GM06990 (cell line): Measurements from ENCODE around the gene TRIM24.

ENCODE experiments used
- DNase-seq: peaks from one replicate; pipeline ENCODE4 v3.0.0-alpha.2; 2011; ENCODE audit not compliant: insufficient read length; ENCODE audit errors: extremely low read depth
- H3K27me3 ChIP-seq: replicated peaks from 2 replicates; pipeline ENCODE4 v1.6.0; 2011; ENCODE audit warnings: low read length; ENCODE audit not compliant: control insufficient read depth, insufficient read depth
- H3K36me3 ChIP-seq: 2 replicates; pipeline ENCODE4 v1.5.1; 2011; ENCODE audit warnings: low read length; ENCODE audit not compliant: control insufficient read depth, insufficient read depth
- H3K4me3 ChIP-seq: replicated peaks from 2 replicates; pipeline ENCODE4 v1.5.1; 2011; ENCODE audit warnings: low read depth, mild to moderate bottlenecking, control low read depth, low read length
- TF ChIP-seq, protein P1 (sequence below): IDR thresholded peaks from 2 replicates; pipeline ENCODE4 v1.5.1; 2011; ENCODE audit warnings: low read length, control low read depth, mild to moderate bottlenecking, inconsistent platforms; ENCODE audit not compliant: insufficient read depth, poor library complexity, severe bottlenecking

Gene TRIM24

DNA sequence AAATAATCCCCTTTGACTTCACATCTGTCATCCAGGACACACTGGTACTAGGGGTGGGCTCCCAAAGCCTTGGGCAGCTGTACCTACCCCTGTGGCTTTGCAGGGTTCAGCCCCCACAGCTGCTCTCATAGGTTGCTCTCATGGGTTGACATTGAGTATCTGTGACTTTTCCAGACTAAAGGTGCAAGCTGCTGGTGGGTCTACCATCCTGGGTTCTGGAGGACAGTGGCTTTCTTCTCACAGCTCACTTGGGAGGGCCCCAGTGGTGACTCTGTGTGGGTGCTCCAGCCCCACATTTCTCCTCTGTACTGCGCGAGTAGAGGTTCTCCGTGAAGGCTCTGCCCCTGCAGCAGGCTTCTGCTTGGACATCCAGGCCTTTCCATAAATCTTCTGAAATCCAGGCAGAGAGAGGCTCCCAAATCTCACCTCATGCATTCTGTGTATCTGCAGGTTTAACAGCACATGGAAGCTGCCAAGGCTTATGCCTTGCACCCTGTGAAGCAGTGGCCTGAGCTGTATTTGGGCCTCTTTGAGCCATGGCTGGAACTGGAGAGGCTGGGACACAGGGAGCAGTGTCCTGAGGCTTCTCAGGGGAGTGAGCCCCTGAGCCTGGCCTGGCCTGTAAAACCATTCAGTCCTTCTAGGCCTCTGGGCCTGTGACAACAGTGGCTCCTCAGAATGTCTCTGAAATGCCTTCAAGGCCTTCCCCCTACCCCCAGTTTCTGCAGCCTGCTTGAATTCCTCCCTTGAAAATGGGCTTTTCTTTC lies 52.2 kb downstream of the TRIM24 start:
- Histone ChIP-seq H3K4me3 (no peak overlapping the region), H3K27me3 (no peaks in the 10 kb centered on the region), H3K36me3 (peaks cover 6% of the 10 kb centered on the region)
- TF ChIP-seq, protein P1, sequence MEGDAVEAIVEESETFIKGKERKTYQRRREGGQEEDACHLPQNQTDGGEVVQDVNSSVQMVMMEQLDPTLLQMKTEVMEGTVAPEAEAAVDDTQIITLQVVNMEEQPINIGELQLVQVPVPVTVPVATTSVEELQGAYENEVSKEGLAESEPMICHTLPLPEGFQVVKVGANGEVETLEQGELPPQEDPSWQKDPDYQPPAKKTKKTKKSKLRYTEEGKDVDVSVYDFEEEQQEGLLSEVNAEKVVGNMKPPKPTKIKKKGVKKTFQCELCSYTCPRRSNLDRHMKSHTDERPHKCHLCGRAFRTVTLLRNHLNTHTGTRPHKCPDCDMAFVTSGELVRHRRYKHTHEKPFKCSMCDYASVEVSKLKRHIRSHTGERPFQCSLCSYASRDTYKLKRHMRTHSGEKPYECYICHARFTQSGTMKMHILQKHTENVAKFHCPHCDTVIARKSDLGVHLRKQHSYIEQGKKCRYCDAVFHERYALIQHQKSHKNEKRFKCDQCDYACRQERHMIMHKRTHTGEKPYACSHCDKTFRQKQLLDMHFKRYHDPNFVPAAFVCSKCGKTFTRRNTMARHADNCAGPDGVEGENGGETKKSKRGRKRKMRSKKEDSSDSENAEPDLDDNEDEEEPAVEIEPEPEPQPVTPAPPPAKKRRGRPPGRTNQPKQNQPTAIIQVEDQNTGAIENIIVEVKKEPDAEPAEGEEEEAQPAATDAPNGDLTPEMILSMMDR = no peak
- no peak for DNase-seq

DNA sequence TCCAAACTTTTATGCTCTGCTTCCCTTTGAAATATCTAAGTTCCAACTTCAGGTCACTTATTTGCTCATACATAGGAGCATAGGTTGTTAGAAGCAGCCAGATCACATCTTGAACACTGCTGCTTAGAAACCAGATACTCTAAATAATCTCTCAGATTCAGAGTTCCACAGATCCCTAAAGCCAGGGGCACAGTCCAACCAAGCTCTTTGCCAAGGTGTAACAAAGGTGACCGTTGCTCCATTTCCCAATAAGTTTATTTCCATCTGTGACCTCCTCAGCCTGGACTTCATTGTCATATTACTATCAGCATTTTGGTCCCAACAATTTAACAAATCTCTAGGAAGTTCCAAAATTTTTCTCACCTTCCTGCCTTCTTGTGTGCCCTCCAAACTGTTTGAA lies 52.8 kb downstream of the TRIM24 start:
- TF ChIP-seq, protein P1 = no peak
- Histone ChIP-seq H3K27me3 (no peaks in the 10 kb centered on the region), H3K4me3 (no peak overlapping the region), H3K36me3 (peaks cover 6% of the 10 kb centered on the region)
- no peak for DNase-seq

DNA sequence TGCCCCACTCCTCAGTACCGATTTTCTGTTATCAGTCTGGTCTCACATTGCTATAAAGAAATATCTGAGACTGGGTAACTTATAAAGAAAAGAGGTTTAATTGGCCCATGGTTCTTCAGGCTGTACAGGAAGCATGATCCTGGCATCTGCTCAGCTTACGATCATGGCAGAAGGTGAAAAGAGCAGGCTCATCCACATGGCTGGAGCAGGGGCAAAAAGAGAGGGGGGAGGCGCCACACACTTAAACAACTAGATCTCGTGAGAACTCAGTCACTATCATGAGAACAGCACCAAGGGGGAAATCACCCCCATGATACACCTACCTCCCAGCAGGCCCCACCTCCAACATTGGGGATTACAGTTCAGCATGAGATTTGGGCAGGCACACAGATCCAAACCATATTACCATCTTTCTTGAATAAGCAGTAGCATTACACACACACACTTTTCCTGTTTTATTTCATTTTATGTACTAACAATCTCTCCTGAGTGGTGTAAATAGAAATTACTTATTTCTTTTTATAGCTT lies 53.3 kb downstream of the TRIM24 start:
- Histone ChIP-seq H3K36me3 (peaks cover 6% of the 10 kb centered on the region), H3K4me3 (no peak overlapping the region), H3K27me3 (no peaks in the 10 kb centered on the region)
- TF ChIP-seq, protein P1 = no peak
- DNase-seq = no peak

DNA sequence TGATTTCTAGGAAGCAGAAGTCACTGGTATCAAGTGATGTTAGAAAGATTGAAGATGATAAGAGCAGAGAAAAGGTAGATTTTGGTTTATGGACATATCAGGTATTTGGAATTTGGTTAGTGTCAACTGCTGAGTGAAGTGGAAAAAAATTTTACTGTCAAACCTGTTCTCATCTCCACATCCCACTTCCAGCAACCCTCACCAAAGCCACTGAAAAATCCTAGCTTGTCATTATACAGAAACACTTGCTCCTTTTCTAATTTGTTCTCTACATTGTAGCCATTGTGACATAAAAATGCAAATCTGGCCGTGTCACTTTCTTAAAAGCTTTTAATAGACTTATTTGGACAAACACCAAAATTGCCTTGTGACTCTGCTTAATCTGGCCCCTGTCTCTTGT lies 54.0 kb downstream of the TRIM24 start:
- no peak overlapping the region for H3K4me3 ChIP-seq
- peaks cover 6% of the 10 kb centered on the region for H3K36me3 ChIP-seq
- TF ChIP-seq, protein P1 = no peak
- H3K27me3 ChIP-seq = no peaks in the 10 kb centered on the region
- no peak for DNase-seq

DNA sequence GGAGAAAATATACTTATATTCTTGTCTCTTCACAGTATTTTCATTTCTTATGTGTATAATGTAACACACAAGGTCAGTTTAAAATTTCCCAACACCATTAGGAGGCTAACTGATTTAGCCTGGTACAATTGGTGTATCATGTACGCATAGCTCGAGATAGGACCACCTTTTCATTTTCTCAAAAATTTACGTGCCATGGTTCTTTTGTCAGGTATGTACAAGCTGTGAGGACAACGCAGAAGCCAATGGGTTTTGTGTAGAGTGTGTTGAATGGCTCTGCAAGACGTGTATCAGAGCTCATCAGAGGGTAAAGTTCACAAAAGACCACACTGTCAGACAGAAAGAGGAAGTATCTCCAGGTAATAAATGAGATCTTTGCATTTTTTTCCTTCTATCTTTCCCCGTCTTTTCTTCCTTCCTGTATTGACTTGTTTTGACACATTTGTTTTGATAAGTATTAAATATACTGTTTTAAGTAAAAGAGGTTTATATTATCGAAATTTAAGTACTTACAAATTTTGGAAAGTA lies 55.0 kb downstream of the TRIM24 start:
- Histone ChIP-seq H3K4me3 (no peak overlapping the region), H3K27me3 (no peaks in the 10 kb centered on the region), H3K36me3 (peaks cover 7% of the 10 kb centered on the region)
- TF ChIP-seq, protein P1 = no peak
- DNase-seq = peak; percentile 11
